Measurements from ENCODE around the gene SEZ6L2. TPM values are rescaled to one million over a fixed set of nuclear protein-coding genes. Genes with fewer than 3 reads are reported as not detected.

SEZ6L2 gene
- total and polyA plus RNA-seq, 2 of the 13 experiments (the other 11 are each of a cell fraction or from before 2014, with no cell fraction given): 14.9 to 16.9 TPM

DNA sequence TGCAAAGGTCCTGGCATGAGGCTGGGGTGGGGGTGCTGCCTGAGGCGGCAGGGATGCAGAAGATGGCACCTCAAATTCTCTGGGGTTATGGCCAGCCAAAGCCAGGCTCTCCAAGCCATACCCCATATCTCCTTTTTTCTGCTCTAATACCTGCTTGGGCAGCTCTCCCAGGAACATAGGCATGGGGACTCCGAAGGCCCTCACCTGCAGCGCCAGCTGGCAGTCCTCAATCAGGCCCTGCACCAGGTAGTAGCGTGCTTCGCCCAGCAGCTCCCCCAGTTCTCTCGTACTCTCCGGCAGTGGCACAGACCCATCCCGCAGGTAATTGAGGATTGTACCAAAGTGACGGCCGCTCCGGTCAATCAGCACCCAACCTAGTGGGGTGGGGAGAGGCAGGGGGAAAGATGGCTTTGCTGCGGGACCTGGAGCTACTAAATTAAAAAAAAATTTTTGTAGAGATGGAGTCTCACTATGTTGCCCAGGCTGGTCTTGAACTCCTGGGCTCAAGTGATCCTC lies 23.7 kb upstream of the SEZ6L2 start:
- Histone ChIP-seq H3K79me2 (ENCODE audit: insufficient read depth, low read length) (peaks cover 13% of the 10 kb centered on the region), H3K9ac (ENCODE audit: insufficient read depth, low read depth, low read length) (no peak overlapping the region), H4K20me1 (ENCODE audit: insufficient read depth, low read length) (no peaks in the 10 kb centered on the region), H3K27me3 (ENCODE audit: control insufficient read depth in 1 of 2, insufficient read depth in 2 of 2, low read length in 2 of 2) (no peaks in the 10 kb centered on the region), H3K9me3 (ENCODE audit: low read length) (no peaks in the 10 kb centered on the region), H3K4me3 (replicated peaks in 1 of 3; ENCODE audit: insufficient read depth in 1 of 3, low read depth in 2 of 3, low read length in 3 of 3) (no peak overlapping the region), H3K36me3 (replicated peaks in 1 of 2; ENCODE audit: control insufficient read depth in 1 of 2, insufficient read depth in 2 of 2, low read length in 2 of 2) (peaks cover 3 to 37% of the 10 kb centered on the region in 2 experiments; a peak in 3 of 5 replicates), H3K27ac (ENCODE audit: extremely low read length, insufficient read depth, low read length) (no peak overlapping the region), H3K4me2 (ENCODE audit: low read depth, low read length) (no peak overlapping the region), H3K4me1 (ENCODE audit: insufficient read depth, low read length) (peaks cover 31% of the 10 kb centered on the region), H2AFZ (ENCODE audit: low read length) (no peak overlapping the region)
- ATAC-seq (no peak), FAIRE-seq (no peak), DNase-seq (ENCODE audit: low spot score) (no peak)
- intact Hi-C loops (cut with micrococcal nuclease; ENCODE audit: unreplicated experiment): no loop called here
- POLR2A ChIA-PET: no interaction called here
- CTCF ChIA-PET (ENCODE audit: low intra/inter-chr PET ratio, low total read pairs): no interaction called here
- TF ChIP-seq FOXO4 (CRISPR knock-in tag; conservative IDR thresholded peaks at IDR 0.05): no peak
- BruUV-seq (replicated peaks): no TSS peak
- 96% methylated on average over 12 of the region's 12 CpGs for WGBS (ENCODE audit: low lambda C conversion rate)
- in situ Hi-C loops (cut with HindIII; ENCODE audit: extremely low pct_ligation_motif_present, low pct_unique_long_range_greater_than_20kb): no loop called here

GRCh38 chr16:29922326-29922725 lies 23.0 kb upstream of the SEZ6L2 start:
- in situ Hi-C loops (cut with HindIII; ENCODE audit: extremely low pct_ligation_motif_present, low pct_unique_long_range_greater_than_20kb): no loop called here
- peaks cover 25% of the 10 kb centered on the region for H3K4me1 ChIP-seq (ENCODE audit: insufficient read depth, low read length)
- FAIRE-seq: no peak

More at GRCh38 chr16:29922326-29922725, 23.0 kb upstream of the SEZ6L2 start:
- Histone ChIP-seq H3K27ac (ENCODE audit: extremely low read length, insufficient read depth, low read length) (no peak overlapping the region), H3K9me3 (ENCODE audit: low read length) (no peaks in the 10 kb centered on the region), H4K20me1 (ENCODE audit: insufficient read depth, low read length) (no peaks in the 10 kb centered on the region), H3K36me3 (replicated peaks in 1 of 2; ENCODE audit: control insufficient read depth in 1 of 2, insufficient read depth in 2 of 2, low read length in 2 of 2) (peaks cover 3 to 37% of the 10 kb centered on the region in 2 experiments; a peak in 3 of 5 replicates), H3K27me3 (ENCODE audit: control insufficient read depth in 1 of 2, insufficient read depth in 2 of 2, low read length in 2 of 2) (no peaks in the 10 kb centered on the region), H3K9ac (ENCODE audit: insufficient read depth, low read depth, low read length) (no peak overlapping the region), H3K79me2 (ENCODE audit: insufficient read depth, low read length) (peaks cover 13% of the 10 kb centered on the region), H2AFZ (ENCODE audit: low read length) (no peak overlapping the region), H3K4me3 (replicated peaks in 1 of 3; ENCODE audit: insufficient read depth in 1 of 3, low read depth in 2 of 3, low read length in 3 of 3) (no peak overlapping the region), H3K4me2 (ENCODE audit: low read depth, low read length) (no peak overlapping the region)
- POLR2A ChIA-PET: no interaction called here
- intact Hi-C loops (cut with micrococcal nuclease; ENCODE audit: unreplicated experiment): no loop called here
- ATAC-seq (no peak), DNase-seq (ENCODE audit: low spot score) (no peak)
- no TSS peak for BruUV-seq (replicated peaks)
- 96% methylated on average over 2 of the region's 2 CpGs for WGBS (ENCODE audit: low lambda C conversion rate)
- no peak for TF ChIP-seq CBX2 (IDR thresholded peaks at IDR 0.05; ENCODE audit: low read depth, low read length)
- no peak for TF ChIP-seq CBX2 (CRISPR knock-in tag; IDR thresholded peaks at IDR 0.05; ENCODE audit: low read depth)
- no peak for TF ChIP-seq KLF6 (CRISPR knock-in tag; IDR thresholded peaks at IDR 0.05)
- CTCF ChIA-PET (ENCODE audit: low intra/inter-chr PET ratio, low total read pairs): no interaction called here

Data from HepG2 (cell line).